ENCODE data around the gene COL1A1.

- TF ChIP-seq POLR2A (IDR thresholded peaks at IDR 0.05; ENCODE audit: low read depth) (no peak), CTCF (IDR thresholded peaks at IDR 0.05) (no peak), EP300 (IDR thresholded peaks at IDR 0.05) (no peak), POLR2AphosphoS5 (IDR thresholded peaks at IDR 0.05) (peak in 1 of 2 donors; percentile 45)
These were observed 20.6 kb upstream of the COL1A1 start for GRCh38 chr17:50221864-50222545.

Measured in esophagus muscularis mucosa (tissue), 4 donors.